SIG-M5 treated with dmso at 0.1 percent for 504 hours (cell line): ENCODE data around the gene WDR6.
A peak's percentile ranks its signal among the peaks of the same experiment; 100 is the strongest.

Experiments
- DNase-seq: peaks from one replicate; lab custom pipeline; 2025; ENCODE audit not compliant: unreplicated experiment; lab: John Stamatoyannopoulos, UW

The WDR6 gene

GRCh38 chr3:49027634-49028033 is 20.4 kb downstream of the WDR6 start:
- no peak for DNase-seq

- DNase-seq = no peak
Measured at GRCh38 chr3:49028298-49028672, 21.1 kb downstream of the WDR6 start.

- DNase-seq = peak; percentile 87
Measured at GRCh38 chr3:49028673-49029562, 21.7 kb downstream of the WDR6 start, which contains the start of gene IMPDH2. IMPDH2 (minus strand) TSS chr3:49029398; CDS start chr3:49029350, 48 bp downstream.

- DNase-seq = no peak
Measured at GRCh38 chr3:49029563-49029884, 22.3 kb downstream of the WDR6 start.

- no peak for DNase-seq
Measured at GRCh38 chr3:49030321-49030720, 23.1 kb downstream of the WDR6 start.

- DNase-seq = no peak
Measured at GRCh38 chr3:49032646-49033304, 25.6 kb downstream of the WDR6 start.

GRCh38 chr3:49034650-49035049 is 27.5 kb downstream of the WDR6 start:
- no peak for DNase-seq

- DNase-seq = no peak
Measured at GRCh38 chr3:49035281-49035680, 28.1 kb downstream of the WDR6 start.

- DNase-seq = no peak
Measured at GRCh38 chr3:49053543-49053942, 46.4 kb downstream of the WDR6 start.

GRCh38 chr3:49054344-49054862 is 47.2 kb downstream of the WDR6 start:
- no peak for DNase-seq

GRCh38 chr3:49057268-49057667 is 50.1 kb downstream of the WDR6 start:
- no peak for DNase-seq

GRCh38 chr3:49058011-49058410 is 50.8 kb downstream of the WDR6 start:
- no peak for DNase-seq
